UCSD-AML1 (cell line): ENCODE measurements around the gene ARHGEF40.

Source experiments
- DNase-seq: peaks from one replicate; lab custom pipeline; 2025; ENCODE audit not compliant: unreplicated experiment; lab: John Stamatoyannopoulos, UW

The ARHGEF40 gene

DNA sequence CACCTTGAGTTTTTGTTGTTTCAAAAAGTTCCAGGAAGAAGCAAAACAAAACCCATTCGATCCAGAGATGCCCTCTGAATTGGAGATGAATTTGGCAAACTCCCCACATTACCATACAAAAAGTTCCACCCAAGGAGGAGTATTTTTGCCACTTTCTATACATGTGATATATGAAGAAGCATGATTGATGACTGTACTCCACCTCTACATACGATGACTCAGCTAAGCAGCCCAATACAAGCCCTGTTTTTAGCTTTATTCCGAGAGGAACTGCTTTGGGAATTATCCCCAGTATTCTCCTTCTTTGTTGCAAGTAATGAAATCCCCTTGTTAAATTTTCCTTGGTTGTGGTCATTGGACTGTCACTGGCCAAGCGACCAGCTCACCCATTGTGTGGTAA lies 42.2 kb downstream of the ARHGEF40 start:
- DNase-seq: no peak

DNA sequence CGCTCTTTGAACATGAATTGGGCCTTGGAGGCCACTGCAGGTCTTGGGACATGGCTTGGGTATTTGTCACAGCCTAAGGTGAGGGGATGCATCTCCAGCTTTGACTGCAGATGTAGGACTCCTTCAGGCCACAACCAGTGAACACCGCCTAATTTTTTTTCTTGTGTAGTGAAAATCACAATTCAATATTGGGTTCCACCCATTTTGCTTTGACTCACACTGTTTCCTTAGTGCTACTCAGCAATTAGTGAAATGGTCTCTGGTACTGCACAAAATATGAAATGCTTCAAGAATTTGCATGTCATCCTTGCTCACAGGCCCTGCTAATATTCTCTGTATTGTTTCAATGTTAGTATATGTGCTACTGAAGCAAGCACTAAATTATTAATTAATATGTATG lies 43.3 kb downstream of the ARHGEF40 start:
- no peak for DNase-seq

DNA sequence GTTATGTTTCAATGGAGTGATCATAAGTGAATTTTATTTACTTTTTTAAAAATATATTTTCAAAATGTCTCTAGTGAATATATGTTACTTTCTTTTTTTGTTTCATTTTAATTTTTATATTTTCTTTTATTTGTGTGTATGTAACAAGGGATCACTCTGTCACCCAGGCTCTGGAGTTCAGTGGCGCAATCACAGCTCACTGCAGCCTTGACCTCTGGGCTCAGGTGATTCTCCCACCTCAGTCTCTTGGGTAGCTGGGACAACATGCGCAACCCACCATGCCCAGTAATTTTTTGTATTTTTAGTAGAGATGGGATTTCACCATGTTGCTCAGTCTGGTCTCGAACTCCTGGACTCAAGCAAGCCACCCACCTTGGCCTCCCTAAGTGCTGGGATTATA lies 48.8 kb downstream of the ARHGEF40 start:
- no peak for DNase-seq

DNA sequence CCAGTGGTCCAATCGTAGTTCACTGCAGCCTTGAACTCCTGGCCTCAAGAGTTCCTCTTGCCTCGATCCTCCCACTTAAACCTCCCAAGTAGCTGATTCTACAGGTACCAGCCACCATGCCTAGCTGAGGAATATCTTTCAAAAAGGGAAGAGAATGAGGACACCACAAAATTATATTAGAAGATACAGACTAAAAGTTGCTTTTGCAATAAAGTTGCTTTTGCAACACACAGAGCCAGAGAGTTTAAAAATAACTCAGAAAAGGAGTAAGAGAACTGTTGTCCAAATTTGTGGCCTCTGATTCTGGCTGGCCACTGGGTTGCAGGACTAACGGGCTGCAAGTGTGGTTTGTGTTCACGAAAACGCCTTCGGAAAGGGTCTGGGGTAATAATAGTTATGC lies 50.6 kb downstream of the ARHGEF40 start:
- no peak for DNase-seq

DNA sequence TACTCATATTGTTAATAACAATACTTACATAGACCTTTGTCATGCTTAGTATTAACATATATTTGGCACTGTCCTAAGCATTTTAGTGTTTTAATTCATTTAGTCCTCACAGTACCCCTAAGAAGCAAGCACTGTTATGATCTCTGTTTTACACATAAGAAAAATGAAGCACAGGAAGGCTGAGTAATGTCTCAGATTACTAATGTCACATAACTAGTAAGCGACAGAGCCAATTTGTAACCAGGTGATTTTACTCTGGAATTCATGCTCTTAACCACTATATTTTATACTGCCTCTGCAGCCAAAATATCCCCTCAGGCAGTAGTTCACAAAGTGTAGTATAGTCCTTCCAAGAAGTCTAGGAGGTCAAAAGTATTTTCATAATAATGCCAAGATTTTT lies 51.0 kb downstream of the ARHGEF40 start:
- DNase-seq: no peak

DNA sequence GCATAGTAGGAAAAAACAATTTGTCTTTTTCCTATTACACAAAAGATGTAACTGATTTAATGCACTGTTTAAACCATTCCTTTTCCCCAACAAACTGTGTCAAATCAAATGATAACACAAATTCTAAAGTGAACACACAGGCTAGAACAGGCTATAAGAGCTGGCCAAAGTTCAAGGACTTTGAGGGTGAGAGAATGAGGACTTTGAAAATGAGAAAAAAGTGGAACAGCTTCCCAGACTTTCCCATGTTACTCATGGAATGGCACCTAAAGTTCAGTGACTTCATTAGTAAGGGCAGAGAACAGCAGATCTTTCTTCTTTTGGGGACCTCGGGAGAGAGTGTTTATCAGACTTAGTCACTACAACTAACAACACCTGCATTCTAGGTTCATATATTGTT lies 53.3 kb downstream of the ARHGEF40 start:
- no peak for DNase-seq

DNA sequence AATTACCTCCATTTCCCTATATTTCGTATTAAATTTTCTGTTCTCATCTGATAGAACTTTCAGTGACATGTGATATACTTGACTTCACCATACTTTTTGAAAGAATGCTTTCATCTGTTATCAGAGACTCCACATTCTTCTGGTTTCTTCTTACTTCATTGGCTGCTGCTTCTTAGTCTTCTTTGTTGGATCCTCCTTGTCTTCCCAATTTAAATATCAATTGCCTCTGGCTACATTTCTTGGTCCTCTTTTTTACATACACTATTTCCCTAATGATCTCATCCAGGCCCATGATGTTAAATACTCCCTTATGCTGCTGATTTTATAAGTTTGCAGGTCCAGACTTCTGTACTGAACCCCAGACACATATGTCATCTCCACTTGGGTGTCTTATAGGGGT lies 63.8 kb downstream of the ARHGEF40 start:
- DNase-seq: no peak

DNA sequence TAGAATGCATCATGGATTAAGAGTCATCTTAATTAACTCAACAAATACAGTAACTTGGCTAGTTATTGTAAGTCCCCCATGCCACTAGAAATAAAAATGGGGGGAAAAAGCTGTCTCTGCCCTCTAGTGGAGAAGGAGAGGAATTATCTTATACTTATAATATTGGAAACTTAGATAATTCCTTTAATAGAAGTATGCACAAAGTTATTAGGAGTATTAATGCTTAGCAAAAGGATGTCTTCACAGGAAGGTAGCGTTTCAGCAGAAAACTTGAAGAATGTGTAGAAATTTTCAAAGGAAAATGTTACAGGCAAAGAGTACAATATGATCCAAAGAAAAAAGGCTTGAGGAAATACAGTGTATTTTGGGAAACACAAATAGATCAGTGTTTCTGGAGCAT lies 65.9 kb downstream of the ARHGEF40 start:
- DNase-seq: no peak
